SK-N-SH treated with all-trans-retinoic acid at 6 μM for 48 hours (cell line): ENCODE data around the gene SLC35B1.

Experiments
- ESRRG ChIP-seq: fragments of 250-450 bp; sonication (Bioruptor Pico); IDR thresholded peaks from 2 replicates; pipeline ENCODE4 v1.6.1; 2021; ENCODE audit warnings: mild to moderate bottlenecking
- GLIS3 ChIP-seq: fragments of 250-450 bp; sonication (Bioruptor Pico); IDR thresholded peaks from 2 replicates; pipeline ENCODE4 v1.5.0; 2020; ENCODE audit warnings: mild to moderate bottlenecking, moderate library complexity

DNA sequence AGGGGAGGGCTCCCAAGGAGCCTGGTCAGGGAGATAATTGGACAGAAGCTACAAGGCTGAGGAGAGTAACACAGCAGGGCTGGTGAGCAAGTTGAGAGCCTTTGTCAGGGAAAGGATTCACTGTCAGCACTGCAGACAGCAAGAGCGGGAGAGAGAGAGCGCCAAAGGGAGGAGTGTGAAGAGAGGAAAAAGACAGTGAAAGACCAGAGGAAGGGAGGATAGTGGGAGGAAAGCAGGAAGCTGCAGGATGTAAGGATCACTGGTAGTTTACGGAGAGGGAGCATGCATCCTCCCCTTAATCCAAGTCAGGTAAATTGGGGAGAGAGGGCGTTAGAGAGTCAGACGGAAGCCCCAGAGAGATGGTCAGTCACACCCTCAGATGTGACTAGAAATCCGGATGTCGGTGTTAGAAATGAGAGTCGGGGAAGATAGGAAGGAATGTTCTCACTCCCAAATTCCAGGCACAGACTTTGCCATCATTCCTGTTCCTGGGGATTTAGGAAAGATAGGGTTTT, 16.0 kb downstream of the SLC35B1 start:
- TF ChIP-seq ESRRG (CRISPR knock-in tag) (no peak), GLIS3 (CRISPR knock-in tag) (no peak)
